Endodermal cell (in vitro differentiated cells): Measurements from ENCODE around the gene MTHFD1L. TPM values are rescaled to one million over a fixed set of nuclear protein-coding genes. Genes with fewer than 3 reads are reported as not detected.

Source experiments
- DNase-seq: peaks from one replicate; pipeline ENCODE4 v3.0.0-alpha.2; 2017
- H3K27ac ChIP-seq: 2 replicates; pipeline ENCODE4 v1.5.1; 2013; ENCODE audit warnings: mild to moderate bottlenecking, low read depth, low read length, moderate library complexity
- H3K27me3 ChIP-seq: 2 replicates; pipeline ENCODE4 v1.6.1; 2013; ENCODE audit warnings: mild to moderate bottlenecking, low read length, moderate library complexity; ENCODE audit not compliant: insufficient read depth, control insufficient read depth, poor library complexity, severe bottlenecking
- H3K36me3 ChIP-seq: 2 replicates; pipeline ENCODE4 v1.7.0; 2013; ENCODE audit warnings: mild to moderate bottlenecking, low read length, moderate library complexity; ENCODE audit not compliant: control insufficient read depth, insufficient read depth
- H3K4me1 ChIP-seq: one replicate; pipeline ENCODE4 v1.7.0; 2013; ENCODE audit warnings: low read length; ENCODE audit not compliant: control insufficient read depth, insufficient read depth
- H3K4me3 ChIP-seq: 2 replicates; pipeline ENCODE4 v1.5.1; 2013; ENCODE audit warnings: mild to moderate bottlenecking, low read length, moderate library complexity
- H3K9ac ChIP-seq: 2 replicates; pipeline ENCODE4 v1.6.1; 2013; ENCODE audit warnings: mild to moderate bottlenecking, low read length, moderate library complexity; ENCODE audit not compliant: poor library complexity, severe bottlenecking; ENCODE audit errors: extremely low read depth
- H3K9me3 ChIP-seq: 2 replicates; pipeline ENCODE4 v1.6.1; 2013; ENCODE audit warnings: mild to moderate bottlenecking, low read length, moderate library complexity; ENCODE audit not compliant: control insufficient read depth
- H3K27ac Mint-ChIP-seq: 2 replicates; pipeline ENCODE4 v1.8.0; 2020; ENCODE audit warnings: mixed read lengths
- H3K27me3 Mint-ChIP-seq: 2 replicates; pipeline ENCODE4 v1.8.0; 2021; ENCODE audit warnings: mild to moderate bottlenecking, mixed read lengths; ENCODE audit not compliant: insufficient read depth
- H3K36me3 Mint-ChIP-seq: 2 replicates; pipeline ENCODE4 v1.8.0; 2020; ENCODE audit warnings: low read depth, mixed read lengths
- H3K4me1 Mint-ChIP-seq: 2 replicates; pipeline ENCODE4 v1.8.0; 2020; ENCODE audit warnings: mixed read lengths
- H3K4me3 Mint-ChIP-seq: 2 replicates; pipeline ENCODE4 v1.8.0; 2020; ENCODE audit warnings: mild to moderate bottlenecking, moderate library complexity, mixed read lengths
- H3K9me3 Mint-ChIP-seq: 2 replicates; pipeline ENCODE4 v1.8.0; 2020; ENCODE audit warnings: mild to moderate bottlenecking, mixed read lengths
- CTCF ChIP-seq: fragments of 200-600 bp; sonication (generic); conservative IDR thresholded peaks from 2 replicates; pipeline ENCODE4 v1.5.0; 2021; ENCODE audit warnings: antibody characterized with exemption, mild to moderate bottlenecking
- WGBS, 2 experiments: methylation state at CpG; one replicate each; pipeline versions ENCODE4 v1.1.5 to v1.1.7; 2013; ENCODE audit warnings: missing lambda C conversion rate in 2 of 2, mixed read lengths in 1 of 2; ENCODE audit not compliant: insufficient coverage in 1 of 2, insufficient read length in 1 of 2; 5-methylcytosine and 5-hydroxymethylcytosine counted together
- total RNA-seq, 2 donors: library from RNA; stranded (reverse); fragmentation: NEBNext Ultra II Directional in 1 of 2; extraction: Animal tissue kit (Norgen Biotek cat#: 25700) in 1 of 2; gene quantifications; 2 replicates in 1 of 2; 3 replicates in 1 of 2; pipeline ENCODE4 v1.2.1, GENCODE V29; 2021

MTHFD1L gene
- total RNA-seq, 2 donors from 2014 or later: 70.2 to 72.6 TPM

GRCh38 chr6:151063842-151064647, 198.5 kb downstream of the MTHFD1L start:
- H3K4me1 Mint-ChIP-seq: no peaks in the 10 kb centered on the region
- WGBS, 2 experiments: 97% methylated on average over 5 to 11 of the region's 12 CpGs
- Histone ChIP-seq H3K36me3 (peaks cover 29% of the 10 kb centered on the region), H3K4me1 (no peaks in the 10 kb centered on the region), H3K9ac (no peak overlapping the region), H3K9me3 (no peaks in the 10 kb centered on the region), H3K4me3 (no peak overlapping the region), H3K27me3 (no peaks in the 10 kb centered on the region), H3K27ac (no peak overlapping the region)
- H3K27ac Mint-ChIP-seq: no peak overlapping the region
- peaks cover 22% of the 10 kb centered on the region for H3K36me3 Mint-ChIP-seq
- DNase-seq: no peak
- no peak overlapping the region for H3K4me3 Mint-ChIP-seq
- no peaks in the 10 kb centered on the region for H3K9me3 Mint-ChIP-seq
- no peaks in the 10 kb centered on the region for H3K27me3 Mint-ChIP-seq
- TF ChIP-seq CTCF: no peak

GRCh38 chr6:151065027-151065815, 199.7 kb downstream of the MTHFD1L start:
- Mint-ChIP-seq H3K4me1 (no peaks in the 10 kb centered on the region), H3K9me3 (no peaks in the 10 kb centered on the region), H3K36me3 (peaks cover 24% of the 10 kb centered on the region), H3K27me3 (no peaks in the 10 kb centered on the region), H3K4me3 (no peak overlapping the region), H3K27ac (no peak overlapping the region)
- TF ChIP-seq CTCF: no peak
- no peaks in the 10 kb centered on the region for H3K4me1 ChIP-seq
- H3K27me3 ChIP-seq: no peaks in the 10 kb centered on the region
- 93 to 97% methylated on average over 8 to 10 of the region's 10 CpGs for WGBS, 2 experiments
- H3K9me3 ChIP-seq: no peaks in the 10 kb centered on the region
- H3K36me3 ChIP-seq: peaks cover 36% of the 10 kb centered on the region
- no peak overlapping the region for H3K4me3 ChIP-seq
- H3K27ac ChIP-seq: no peak overlapping the region
- DNase-seq: no peak
- no peak overlapping the region for H3K9ac ChIP-seq

GRCh38 chr6:151067684-151068596, 202.4 kb downstream of the MTHFD1L start:
- no peak for DNase-seq
- H3K9ac ChIP-seq: no peak overlapping the region
- H3K9me3 ChIP-seq: no peaks in the 10 kb centered on the region
- H3K27ac ChIP-seq: no peak overlapping the region
- no peak overlapping the region for H3K4me3 ChIP-seq
- peaks cover 40% of the 10 kb centered on the region for H3K36me3 ChIP-seq
- 93 to 97% methylated on average over 13 to 14 of the region's 14 CpGs for WGBS, 2 experiments
- no peaks in the 10 kb centered on the region for H3K27me3 ChIP-seq
- no peaks in the 10 kb centered on the region for H3K4me1 ChIP-seq
- Mint-ChIP-seq H3K27ac (no peak overlapping the region), H3K4me1 (no peaks in the 10 kb centered on the region), H3K9me3 (no peaks in the 10 kb centered on the region), H3K4me3 (no peak overlapping the region), H3K27me3 (no peaks in the 10 kb centered on the region), H3K36me3 (peaks cover 25% of the 10 kb centered on the region)
- no peak for TF ChIP-seq CTCF
